ENCODE data around the gene HMGCR.

HMGCR gene

GRCh38 chr5:75375414-75375813 is 38.4 kb downstream of the HMGCR start:
- H3K4me3 ChIP-seq (ENCODE audit: low read length, poor library complexity, severe bottlenecking), result no peak overlapping the region
- no peaks in the 10 kb centered on the region for H3K9me3 ChIP-seq (ENCODE audit: insufficient read depth, low read depth, low read length)
- H3K79me2 ChIP-seq (ENCODE audit: insufficient read depth, low read length), result no peaks in the 10 kb centered on the region
- no peaks in the 10 kb centered on the region for H3K9me2 ChIP-seq (replicated peaks; ENCODE audit: low read depth, low read length)
- H3K4me1 ChIP-seq (ENCODE audit: insufficient read depth, low read length, poor library complexity, severe bottlenecking), result no peaks in the 10 kb centered on the region
- peaks cover 57% of the 10 kb centered on the region; the same call in 1 of the 2 replicates for H3K36me3 ChIP-seq (ENCODE audit: insufficient read depth, low read length)
- H3F3A ChIP-seq (ENCODE audit: low read depth), result no peaks in the 10 kb centered on the region
- TF ChIP-seq EZH2phosphoT487 (IDR thresholded peaks at IDR 0.05; ENCODE audit: borderline replicate concordance), result no peak
- no peak for TF ChIP-seq CTCF (conservative IDR thresholded peaks at IDR 0.05; ENCODE audit: low read length)
- no peaks in the 10 kb centered on the region for H3K27me3 ChIP-seq (ENCODE audit: insufficient read depth, low read length, poor library complexity, severe bottlenecking)
- H3K4me2 ChIP-seq (ENCODE audit: low read depth, low read length, poor library complexity, severe bottlenecking), result no peak overlapping the region
- no peaks in the 10 kb centered on the region for H4K20me1 ChIP-seq (ENCODE audit: insufficient read depth, low read length, poor library complexity, severe bottlenecking)
- H3K9ac ChIP-seq (ENCODE audit: low read depth, low read length, poor library complexity, severe bottlenecking), result no peak overlapping the region
- H2AFZ ChIP-seq (ENCODE audit: low read length), result no peak overlapping the region

DNA sequence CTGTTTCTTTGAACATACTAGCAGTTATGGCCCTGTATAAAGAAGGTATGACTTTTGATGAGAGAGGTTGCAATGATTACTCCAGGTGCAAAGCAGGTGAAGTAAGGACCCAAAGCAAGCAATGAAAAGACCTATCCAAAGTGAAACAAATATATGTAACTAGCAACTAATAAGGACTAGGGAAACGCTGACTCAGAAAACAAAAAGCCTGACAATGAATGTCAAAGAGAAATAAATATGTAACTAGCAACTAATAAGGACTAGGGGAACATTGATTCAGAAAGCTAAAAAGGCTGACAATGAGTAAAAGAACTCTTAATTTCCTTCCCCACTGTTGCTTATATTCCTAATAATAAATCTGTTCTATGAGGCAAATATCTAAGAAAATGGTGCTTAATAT is 43.1 kb downstream of the HMGCR start:
- no peak overlapping the region for H3K4me3 ChIP-seq (ENCODE audit: low read length, poor library complexity, severe bottlenecking)
- H2AFZ ChIP-seq (ENCODE audit: low read length), result no peak overlapping the region
- TF ChIP-seq CTCF (conservative IDR thresholded peaks at IDR 0.05; ENCODE audit: low read length), result no peak
- no peak for TF ChIP-seq EZH2phosphoT487 (IDR thresholded peaks at IDR 0.05; ENCODE audit: borderline replicate concordance)
- H3K27me3 ChIP-seq (ENCODE audit: insufficient read depth, low read length, poor library complexity, severe bottlenecking), result no peaks in the 10 kb centered on the region
- H3K4me1 ChIP-seq (ENCODE audit: insufficient read depth, low read length, poor library complexity, severe bottlenecking), result peaks cover 33% of the 10 kb centered on the region
- H3K9me2 ChIP-seq (replicated peaks; ENCODE audit: low read depth, low read length), result no peaks in the 10 kb centered on the region
- no peaks in the 10 kb centered on the region for H3K79me2 ChIP-seq (ENCODE audit: insufficient read depth, low read length)
- H3K36me3 ChIP-seq (ENCODE audit: insufficient read depth, low read length), result peaks cover 50% of the 10 kb centered on the region; the same call in 1 of the 2 replicates
- no peak overlapping the region for H3K9ac ChIP-seq (ENCODE audit: low read depth, low read length, poor library complexity, severe bottlenecking)
- H3K9me3 ChIP-seq (ENCODE audit: insufficient read depth, low read depth, low read length), result no peaks in the 10 kb centered on the region
- H4K20me1 ChIP-seq (ENCODE audit: insufficient read depth, low read length, poor library complexity, severe bottlenecking), result no peaks in the 10 kb centered on the region
- no peak overlapping the region for H3K4me2 ChIP-seq (ENCODE audit: low read depth, low read length, poor library complexity, severe bottlenecking)
- peaks cover 8% of the 10 kb centered on the region; the same call in 1 of the 2 replicates for H3F3A ChIP-seq (ENCODE audit: low read depth)

GRCh38 chr5:75381456-75381855 is 44.4 kb downstream of the HMGCR start:
- H3K9ac ChIP-seq (ENCODE audit: low read depth, low read length, poor library complexity, severe bottlenecking), result no peak overlapping the region
- H2AFZ ChIP-seq (ENCODE audit: low read length), result no peak overlapping the region
- H3K4me1 ChIP-seq (ENCODE audit: insufficient read depth, low read length, poor library complexity, severe bottlenecking), result peaks cover 33% of the 10 kb centered on the region
- H3K79me2 ChIP-seq (ENCODE audit: insufficient read depth, low read length), result no peaks in the 10 kb centered on the region
- H3F3A ChIP-seq (ENCODE audit: low read depth), result peaks cover 8% of the 10 kb centered on the region; the same call in 1 of the 2 replicates
- TF ChIP-seq EZH2phosphoT487 (IDR thresholded peaks at IDR 0.05; ENCODE audit: borderline replicate concordance) (no peak), CTCF (conservative IDR thresholded peaks at IDR 0.05; ENCODE audit: low read length) (no peak)
- peaks cover 49% of the 10 kb centered on the region; the same call in 1 of the 2 replicates for H3K36me3 ChIP-seq (ENCODE audit: insufficient read depth, low read length)
- H3K9me3 ChIP-seq (ENCODE audit: insufficient read depth, low read depth, low read length), result no peaks in the 10 kb centered on the region
- no peaks in the 10 kb centered on the region for H3K9me2 ChIP-seq (replicated peaks; ENCODE audit: low read depth, low read length)
- H4K20me1 ChIP-seq (ENCODE audit: insufficient read depth, low read length, poor library complexity, severe bottlenecking), result no peaks in the 10 kb centered on the region
- peak overlapping the region; percentile 17 for H3K4me2 ChIP-seq (ENCODE audit: low read depth, low read length, poor library complexity, severe bottlenecking)
- no peak overlapping the region for H3K4me3 ChIP-seq (ENCODE audit: low read length, poor library complexity, severe bottlenecking)
- H3K27me3 ChIP-seq (ENCODE audit: insufficient read depth, low read length, poor library complexity, severe bottlenecking), result no peaks in the 10 kb centered on the region

Data from Loucy (cell line).